NCI-H82 (cell line): ENCODE data around the gene GALNT13.

Experiments used
- DNase-seq: peaks from one replicate; lab custom pipeline; 2025; lab: John Stamatoyannopoulos, UW

Gene GALNT13

GRCh38 chr2:154125891-154126290 lies 254.2 kb downstream of the GALNT13 start:
- no peak for DNase-seq

- no peak for DNase-seq
Measured at GRCh38 chr2:154130821-154131220, 259.1 kb downstream of the GALNT13 start.

- DNase-seq = no peak
Measured at GRCh38 chr2:154132827-154133226, 261.1 kb downstream of the GALNT13 start.

GRCh38 chr2:154133823-154134222 lies 262.1 kb downstream of the GALNT13 start:
- DNase-seq = no peak

GRCh38 chr2:154140249-154141025 lies 268.7 kb downstream of the GALNT13 start:
- no peak for DNase-seq

GRCh38 chr2:154142480-154142879 lies 270.8 kb downstream of the GALNT13 start:
- DNase-seq = no peak

GRCh38 chr2:154143105-154143504 lies 271.4 kb downstream of the GALNT13 start:
- no peak for DNase-seq

GRCh38 chr2:154158101-154158500 lies 286.4 kb downstream of the GALNT13 start:
- DNase-seq = peak; percentile 20

GRCh38 chr2:154161286-154161685 lies 289.6 kb downstream of the GALNT13 start:
- DNase-seq = no peak

- no peak for DNase-seq
Measured at GRCh38 chr2:154170400-154170799, 298.7 kb downstream of the GALNT13 start.

- no peak for DNase-seq
Measured at GRCh38 chr2:154173164-154173563, 301.4 kb downstream of the GALNT13 start.

- DNase-seq = peak; percentile 5
Measured at GRCh38 chr2:154173919-154174318, 302.2 kb downstream of the GALNT13 start.

- DNase-seq = no peak
Measured at GRCh38 chr2:154182008-154182407, 310.3 kb downstream of the GALNT13 start.

GRCh38 chr2:154187948-154188347 lies 316.2 kb downstream of the GALNT13 start:
- no peak for DNase-seq

- no peak for DNase-seq
Measured at GRCh38 chr2:154189953-154190352, 318.2 kb downstream of the GALNT13 start.

- no peak for DNase-seq
Measured at GRCh38 chr2:154193246-154193645, 321.5 kb downstream of the GALNT13 start.

GRCh38 chr2:154194909-154195643 lies 323.4 kb downstream of the GALNT13 start:
- no peak for DNase-seq

- no peak for DNase-seq
Measured at GRCh38 chr2:154195644-154196195, 324.0 kb downstream of the GALNT13 start.

GRCh38 chr2:154198866-154199265 lies 327.1 kb downstream of the GALNT13 start:
- DNase-seq = no peak

GRCh38 chr2:154203206-154203605 lies 331.5 kb downstream of the GALNT13 start:
- DNase-seq = no peak

GRCh38 chr2:154203902-154204301 lies 332.2 kb downstream of the GALNT13 start:
- DNase-seq = no peak

GRCh38 chr2:154207288-154208047 lies 335.7 kb downstream of the GALNT13 start:
- no peak for DNase-seq
